GM12878 (cell line): ENCODE measurements around the gene PPT2.

ENCODE experiments used
- CEBPB ChIP-seq, 2 experiments: fragments of 150-350 bp in 1 of 2; IDR thresholded peaks; 2 replicates each; pipeline ENCODE4 v1.6.1; 2012 to 2014; ENCODE audit warnings: low read depth in 2 of 2, low read length in 2 of 2, borderline replicate concordance in 1 of 2, inconsistent platforms in 1 of 2
- RAD51 ChIP-seq: fragments of 450-650 bp; IDR thresholded peaks from 2 replicates; pipeline ENCODE4 v1.6.1; 2016; ENCODE audit warnings: moderate library complexity, mild to moderate bottlenecking, inconsistent platforms
- ZBTB33 ChIP-seq: fragments of 450-650 bp; IDR thresholded peaks from 2 replicates; pipeline ENCODE4 v1.6.1; 2017; ENCODE audit warnings: mild to moderate bottlenecking

- TF ChIP-seq CEBPB (IDR thresholded peaks at IDR 0.05; ENCODE audit: borderline replicate concordance in 1 of 2, low read depth in 2 of 2, low read length in 2 of 2) (no peak), ZBTB33 (no peak), RAD51 (no peak)
These were observed 38.3 kb upstream of the PPT2 start for GRCh38 chr6:32115623-32116022.
